ENCODE measurements around the gene BMS1.
"Not testable (repeated sequence)": the region's sequence is repeated elsewhere in the genome, so short reads cannot be mapped to it uniquely, and the experiment has no call there.

Gene BMS1

DNA sequence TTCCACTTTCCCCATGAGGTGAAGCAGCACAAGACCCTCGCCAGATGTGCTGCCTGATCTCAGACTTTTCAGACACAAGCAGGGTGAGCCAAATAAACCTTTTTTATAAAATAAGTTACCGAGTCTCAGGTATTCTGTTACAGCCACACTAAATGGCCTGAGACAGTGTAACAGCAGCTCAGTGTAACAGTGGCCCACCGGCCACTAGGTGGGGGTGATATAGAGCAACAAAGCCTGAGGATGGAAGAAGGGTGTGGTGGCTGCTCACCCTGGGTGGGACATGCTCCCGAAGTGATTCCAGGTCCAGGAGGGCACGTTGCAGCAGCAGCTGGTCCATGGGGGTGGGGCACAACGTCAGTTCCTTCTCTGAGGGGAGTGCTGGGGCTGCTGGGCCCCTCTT, 44.6 kb downstream of the BMS1 start:
- H3K27ac ChIP-seq (ENCODE audit: low read depth, low read length): peak overlapping the region; percentile 78
- no peak overlapping the region for H3K9ac ChIP-seq (ENCODE audit: low read depth, low read length)
- peaks cover 19% of the 10 kb centered on the region for H3K4me1 ChIP-seq (ENCODE audit: control insufficient read depth, insufficient read depth, low read length)
- no peaks in the 10 kb centered on the region for H3K27me3 ChIP-seq (ENCODE audit: control insufficient read depth, insufficient read depth, low read length)
- H3K4me3 ChIP-seq (ENCODE audit: low read depth, low read length): no peak overlapping the region
- H3K9me3 ChIP-seq (ENCODE audit: control insufficient read depth, insufficient read depth, low read length): no peaks in the 10 kb centered on the region
- H3K36me3 ChIP-seq (ENCODE audit: control insufficient read depth, insufficient read depth, low read length): peaks cover 53% of the 10 kb centered on the region

GRCh38 chr10:42828391-42828790, 45.8 kb downstream of the BMS1 start:
- not testable (repeated sequence) for H3K9ac ChIP-seq (ENCODE audit: low read depth, low read length); H3K9me3 ChIP-seq (ENCODE audit: control insufficient read depth, insufficient read depth, low read length); H3K27me3 ChIP-seq (ENCODE audit: control insufficient read depth, insufficient read depth, low read length)
- Histone ChIP-seq H3K4me1 (ENCODE audit: control insufficient read depth, insufficient read depth, low read length) (peaks cover 19% of the 10 kb centered on the region), H3K4me3 (ENCODE audit: low read depth, low read length) (peak overlapping the region; percentile 25), H3K36me3 (ENCODE audit: control insufficient read depth, insufficient read depth, low read length) (peaks cover 49% of the 10 kb centered on the region), H3K27ac (ENCODE audit: low read depth, low read length) (peak overlapping the region; percentile 78)

DNA sequence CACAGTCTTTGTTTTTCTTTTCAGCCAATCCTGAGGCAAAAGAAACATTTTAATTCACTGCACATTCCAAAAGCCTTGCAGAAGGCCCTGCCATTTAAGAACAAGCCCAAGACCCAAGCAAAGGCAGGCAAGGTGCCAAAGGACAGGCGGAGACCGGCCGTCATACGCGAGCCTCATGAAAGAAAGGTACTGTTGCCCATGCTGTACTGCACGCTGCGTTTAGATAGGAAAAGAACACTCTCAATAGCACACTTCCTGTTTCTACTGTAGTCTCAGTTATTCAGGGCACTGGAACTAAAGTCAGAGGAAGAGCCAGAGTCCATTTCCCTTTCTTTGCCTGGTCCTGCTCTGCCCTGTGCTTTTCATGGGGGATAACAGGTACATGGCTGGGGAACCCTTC, 47.6 kb downstream of the BMS1 start:
- H3K4me3 ChIP-seq (ENCODE audit: low read depth, low read length): no peak overlapping the region
- peaks cover 19% of the 10 kb centered on the region for H3K4me1 ChIP-seq (ENCODE audit: control insufficient read depth, insufficient read depth, low read length)
- peaks cover 36% of the 10 kb centered on the region for H3K36me3 ChIP-seq (ENCODE audit: control insufficient read depth, insufficient read depth, low read length)
- H3K9me3 ChIP-seq (ENCODE audit: control insufficient read depth, insufficient read depth, low read length): no peaks in the 10 kb centered on the region
- H3K27me3 ChIP-seq (ENCODE audit: control insufficient read depth, insufficient read depth, low read length): no peaks in the 10 kb centered on the region
- no peak overlapping the region for H3K27ac ChIP-seq (ENCODE audit: low read depth, low read length)
- H3K9ac ChIP-seq (ENCODE audit: low read depth, low read length): no peak overlapping the region

DNA sequence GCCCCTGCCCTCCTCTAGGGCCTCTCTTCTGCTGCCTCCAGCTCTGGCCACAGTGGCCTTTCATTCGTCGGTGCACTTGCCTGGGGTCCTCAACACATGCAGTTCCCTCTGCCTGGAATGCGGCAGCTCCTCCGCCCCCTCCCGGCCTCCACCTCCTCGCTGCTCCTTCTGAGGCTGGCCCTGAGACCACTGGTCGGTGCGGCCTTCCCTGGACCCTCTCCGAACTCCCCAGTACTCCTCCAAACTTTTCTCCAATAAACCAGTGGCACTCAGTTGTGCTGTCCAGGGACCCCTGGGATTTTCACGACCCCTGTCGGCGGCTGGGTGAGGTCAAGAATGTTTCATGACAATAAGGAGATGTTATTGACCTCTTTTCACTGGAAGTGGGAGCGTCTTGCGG, 53.5 kb downstream of the BMS1 start:
- peaks cover 10% of the 10 kb centered on the region for H3K27me3 ChIP-seq (ENCODE audit: control insufficient read depth, insufficient read depth, low read length)
- 0 out of 2 replicates have a peak, but pooled peaks cover 3% of the 10 kb centered on the region for H3K4me1 ChIP-seq (ENCODE audit: control insufficient read depth, insufficient read depth, low read length)
- H3K36me3 ChIP-seq (ENCODE audit: control insufficient read depth, insufficient read depth, low read length): peaks cover 17% of the 10 kb centered on the region
- H3K9me3 ChIP-seq (ENCODE audit: control insufficient read depth, insufficient read depth, low read length): no peaks in the 10 kb centered on the region
- H3K9ac ChIP-seq (ENCODE audit: low read depth, low read length): no peak overlapping the region
- no peak overlapping the region for H3K4me3 ChIP-seq (ENCODE audit: low read depth, low read length)
- H3K27ac ChIP-seq (ENCODE audit: low read depth, low read length): peak overlapping the region; percentile 2

GRCh38 chr10:42836771-42837468, 54.3 kb downstream of the BMS1 start:
- Histone ChIP-seq H3K4me1 (ENCODE audit: control insufficient read depth, insufficient read depth, low read length) (0 out of 2 replicates have a peak, but pooled peaks cover 3% of the 10 kb centered on the region), H3K4me3 (ENCODE audit: low read depth, low read length) (peak overlapping the region; percentile 57), H3K9me3 (ENCODE audit: control insufficient read depth, insufficient read depth, low read length) (no peaks in the 10 kb centered on the region), H3K9ac (ENCODE audit: low read depth, low read length) (no peak overlapping the region), H3K27me3 (ENCODE audit: control insufficient read depth, insufficient read depth, low read length) (peaks cover 10% of the 10 kb centered on the region), H3K36me3 (ENCODE audit: control insufficient read depth, insufficient read depth, low read length) (peaks cover 9% of the 10 kb centered on the region), H3K27ac (ENCODE audit: low read depth, low read length) (peak overlapping the region; percentile 2)

GRCh38 chr10:42844810-42845209, 62.2 kb downstream of the BMS1 start:
- not testable (repeated sequence) for H3K9ac ChIP-seq (ENCODE audit: low read depth, low read length); H3K4me1 ChIP-seq (ENCODE audit: control insufficient read depth, insufficient read depth, low read length); H3K27ac ChIP-seq (ENCODE audit: low read depth, low read length); H3K9me3 ChIP-seq (ENCODE audit: control insufficient read depth, insufficient read depth, low read length); H3K36me3 ChIP-seq (ENCODE audit: control insufficient read depth, insufficient read depth, low read length); H3K27me3 ChIP-seq (ENCODE audit: control insufficient read depth, insufficient read depth, low read length); H3K4me3 ChIP-seq (ENCODE audit: low read depth, low read length)

- not testable (repeated sequence) for H3K4me3 ChIP-seq (ENCODE audit: low read depth, low read length); H3K9me3 ChIP-seq (ENCODE audit: control insufficient read depth, insufficient read depth, low read length); H3K36me3 ChIP-seq (ENCODE audit: control insufficient read depth, insufficient read depth, low read length); H3K27ac ChIP-seq (ENCODE audit: low read depth, low read length); H3K4me1 ChIP-seq (ENCODE audit: control insufficient read depth, insufficient read depth, low read length); H3K27me3 ChIP-seq (ENCODE audit: control insufficient read depth, insufficient read depth, low read length); H3K9ac ChIP-seq (ENCODE audit: low read depth, low read length)
These were observed 64.7 kb downstream of the BMS1 start for GRCh38 chr10:42847261-42847660.

- no peaks in the 10 kb centered on the region for H3K9me3 ChIP-seq (ENCODE audit: control insufficient read depth, insufficient read depth, low read length)
- H3K27me3 ChIP-seq (ENCODE audit: control insufficient read depth, insufficient read depth, low read length): no peaks in the 10 kb centered on the region
- no peak overlapping the region for H3K27ac ChIP-seq (ENCODE audit: low read depth, low read length)
- H3K36me3 ChIP-seq (ENCODE audit: control insufficient read depth, insufficient read depth, low read length): no peaks in the 10 kb centered on the region
- no peak overlapping the region for H3K9ac ChIP-seq (ENCODE audit: low read depth, low read length)
- no peaks in the 10 kb centered on the region for H3K4me1 ChIP-seq (ENCODE audit: control insufficient read depth, insufficient read depth, low read length)
- no peak overlapping the region for H3K4me3 ChIP-seq (ENCODE audit: low read depth, low read length)
These were observed 68.3 kb downstream of the BMS1 start for GRCh38 chr10:42850931-42851330.

GRCh38 chr10:42859256-42859655, 76.7 kb downstream of the BMS1 start:
- H3K36me3 ChIP-seq (ENCODE audit: control insufficient read depth, insufficient read depth, low read length): no peaks in the 10 kb centered on the region
- H3K4me1 ChIP-seq (ENCODE audit: control insufficient read depth, insufficient read depth, low read length): no peaks in the 10 kb centered on the region
- no peak overlapping the region for H3K4me3 ChIP-seq (ENCODE audit: low read depth, low read length)
- no peak overlapping the region for H3K9ac ChIP-seq (ENCODE audit: low read depth, low read length)
- no peak overlapping the region for H3K27ac ChIP-seq (ENCODE audit: low read depth, low read length)
- H3K27me3 ChIP-seq (ENCODE audit: control insufficient read depth, insufficient read depth, low read length): no peaks in the 10 kb centered on the region
- H3K9me3 ChIP-seq (ENCODE audit: control insufficient read depth, insufficient read depth, low read length): no peaks in the 10 kb centered on the region

DNA sequence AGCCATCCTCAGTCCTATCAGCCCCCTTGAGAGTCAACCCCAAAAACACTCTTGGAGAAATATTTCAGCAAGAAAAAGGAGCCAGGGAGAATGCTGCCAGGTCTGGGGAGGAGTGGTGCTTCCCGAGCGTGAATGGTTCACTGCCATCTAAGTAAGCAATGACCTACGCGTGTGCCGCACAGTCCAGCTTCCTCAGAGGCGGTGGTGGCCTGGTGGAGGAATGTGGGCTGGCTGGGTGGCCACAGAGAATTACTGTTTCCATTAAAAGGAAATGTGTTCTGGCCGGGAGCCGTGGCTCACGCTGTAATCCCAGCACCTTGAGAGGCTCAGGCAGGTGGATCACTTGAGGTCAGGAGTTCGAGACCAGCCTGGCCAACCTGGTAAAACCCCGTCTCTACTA, 77.4 kb downstream of the BMS1 start:
- not testable (repeated sequence) for H3K36me3 ChIP-seq (ENCODE audit: control insufficient read depth, insufficient read depth, low read length); H3K9me3 ChIP-seq (ENCODE audit: control insufficient read depth, insufficient read depth, low read length); H3K4me3 ChIP-seq (ENCODE audit: low read depth, low read length); H3K27ac ChIP-seq (ENCODE audit: low read depth, low read length); H3K9ac ChIP-seq (ENCODE audit: low read depth, low read length); H3K4me1 ChIP-seq (ENCODE audit: control insufficient read depth, insufficient read depth, low read length); H3K27me3 ChIP-seq (ENCODE audit: control insufficient read depth, insufficient read depth, low read length)

GRCh38 chr10:42862801-42863200, 80.2 kb downstream of the BMS1 start:
- not testable (repeated sequence) for H3K4me1 ChIP-seq (ENCODE audit: control insufficient read depth, insufficient read depth, low read length); H3K4me3 ChIP-seq (ENCODE audit: low read depth, low read length); H3K27ac ChIP-seq (ENCODE audit: low read depth, low read length); H3K36me3 ChIP-seq (ENCODE audit: control insufficient read depth, insufficient read depth, low read length); H3K9me3 ChIP-seq (ENCODE audit: control insufficient read depth, insufficient read depth, low read length); H3K9ac ChIP-seq (ENCODE audit: low read depth, low read length)
- H3K27me3 ChIP-seq (ENCODE audit: control insufficient read depth, insufficient read depth, low read length): peaks cover 19% of the 10 kb centered on the region
